GM12878 (cell line): ENCODE data around the gene LXN. TPM values are rescaled to one million over a fixed set of nuclear protein-coding genes. Genes with fewer than 3 reads are reported as not detected.

Experiments used
- ATAC-seq: fragments of 200-7000 bp; cut with Tn5 transposase; 3 replicates; pipeline ENCODE4 v1.9.1; 2020; ENCODE audit warnings: mild to moderate bottlenecking, moderate library complexity
- BruUV-seq: library from RNA; stranded (reverse); fragments of 400-500 nt; replicated peaks from 2 replicates; lab custom pipeline; 2021; lab: Mats Ljungman, UMichigan
- CTCF ChIA-PET: fragments of 300-600 bp; sonication (Branson Sonifier 250); formaldehyde crosslinking; extraction: SDS; loops from one replicate; lab custom pipeline; 2021; ENCODE audit warnings: inconsistent platforms; lab: Yijun Ruan, JAX
- POLR2A ChIA-PET: fragments of 350-600 bp; formaldehyde crosslinking; extraction: SDS; loops from one replicate; lab custom pipeline; 2021; ENCODE audit warnings: inconsistent platforms; lab: Charles Lee
- RAD21 ChIA-PET: fragments of 300-600 bp; sonication (Branson Sonifier 250); formaldehyde crosslinking; loops from one replicate; lab custom pipeline; 2023; ENCODE audit warnings: antibody characterized with exemption; ENCODE audit not compliant: unreplicated experiment; lab: Charles Lee
- SMC1A ChIA-PET: fragments of 300-600 bp; sonication (Branson Sonifier 250); formaldehyde crosslinking; loops from one replicate; lab custom pipeline; 2023; ENCODE audit not compliant: unreplicated experiment, uncharacterized antibody; lab: Charles Lee
- DNase-seq: peaks from one replicate; pipeline ENCODE4 v3.0.0-alpha.2; 2011; ENCODE audit warnings: low read depth, low spot score
- FAIRE-seq: peaks from 3 replicates; lab custom pipeline; 2011; peaks lifted over from hg19 to GRCh38; lab: Jason Lieb, UNC
- H2AFZ ChIP-seq: 2 replicates; pipeline ENCODE4 v1.6.0; 2011; ENCODE audit warnings: low read depth, low read length, control low read depth; ENCODE audit not compliant: control insufficient read depth
- H3K27ac ChIP-seq: 2 replicates; pipeline ENCODE4 v1.5.1; 2011; ENCODE audit warnings: control low read depth; ENCODE audit not compliant: control insufficient read depth, insufficient read depth
- H3K27me3 ChIP-seq, 2 experiments: replicated peaks in 1 of 2; 2 replicates each; pipeline versions ENCODE4 v1.6.0 to v1.6.1; 2011; ENCODE audit warnings: low read length in 1 of 2; ENCODE audit not compliant: control insufficient read depth in 2 of 2, insufficient read depth in 2 of 2
- H3K36me3 ChIP-seq, 2 experiments: 2 replicates each; pipeline ENCODE4 v1.5.1; 2011; ENCODE audit warnings: low read length in 1 of 2; ENCODE audit not compliant: control insufficient read depth in 2 of 2, insufficient read depth in 2 of 2
- H3K4me1 ChIP-seq: 2 replicates; pipeline ENCODE4 v1.6.1; 2011; ENCODE audit warnings: mild to moderate bottlenecking, low read length, moderate library complexity, mixed read lengths; ENCODE audit not compliant: control insufficient read depth, insufficient read depth
- H3K4me2 ChIP-seq: 2 replicates; pipeline ENCODE4 v1.6.0; 2011; ENCODE audit warnings: control low read depth; ENCODE audit not compliant: control insufficient read depth, insufficient read depth
- H3K4me3 ChIP-seq: fragments of 200-600 bp; sonication (generic); 2 replicates; pipeline ENCODE4 v1.5.1; 2016
- H3K79me2 ChIP-seq: 2 replicates; pipeline ENCODE4 v1.6.0; 2011; ENCODE audit warnings: low read length; ENCODE audit not compliant: control insufficient read depth, insufficient read depth
- H3K9ac ChIP-seq: 2 replicates; pipeline ENCODE4 v1.8.0; 2011; ENCODE audit warnings: low read length, control low read depth, mixed read lengths; ENCODE audit not compliant: control insufficient read depth, insufficient read depth
- H3K9me3 ChIP-seq: replicated peaks from 3 replicates; pipeline ENCODE4 v1.5.1; 2011; ENCODE audit warnings: mild to moderate bottlenecking, low read length; ENCODE audit not compliant: control insufficient read depth, insufficient read depth
- H4K20me1 ChIP-seq: 2 replicates; pipeline ENCODE4 v1.6.0; 2011; ENCODE audit not compliant: control insufficient read depth, insufficient read depth
- BRCA1 ChIP-seq: IDR thresholded peaks from 2 replicates; pipeline ENCODE4 v1.6.1; 2011; ENCODE audit warnings: low read depth, low read length, improper control_type of control experiment
- E2F8 ChIP-seq: fragments of 450-650 bp; IDR thresholded peaks from 2 replicates; pipeline ENCODE4 v1.6.1; 2018; ENCODE audit warnings: mild to moderate bottlenecking, low read depth, moderate library complexity; ENCODE audit not compliant: partially characterized antibody
- NR2F1 ChIP-seq: fragments of 450-650 bp; conservative IDR thresholded peaks from 2 replicates; pipeline ENCODE4 v1.6.1; 2017; ENCODE audit warnings: mild to moderate bottlenecking
- SRF ChIP-seq, 2 experiments: IDR thresholded peaks; 2 replicates each; pipeline ENCODE4 v1.6.1; 2011; ENCODE audit warnings: low read depth in 2 of 2, low read length in 2 of 2, mild to moderate bottlenecking in 1 of 2, moderate library complexity in 1 of 2
- ZNF687 ChIP-seq: fragments of 450-650 bp; IDR thresholded peaks from 2 replicates; pipeline ENCODE4 v1.6.1; 2017; ENCODE audit warnings: mild to moderate bottlenecking, moderate library complexity
- WGBS: methylation state at CpG from one replicate; pipeline ENCODE4 v1.1.6; 2016; ENCODE audit warnings: low lambda C conversion rate; ENCODE audit not compliant: insufficient replicate concordance, insufficient coverage; ENCODE audit errors: missing lambda C conversion rate; 5-methylcytosine and 5-hydroxymethylcytosine counted together
- in situ Hi-C: fragments of 300-500 bp; cut with MboI; formaldehyde crosslinking; loops from 9 replicates; pipeline ENCODE4 v1.14.3; 2018; ENCODE audit warnings: mixed read lengths
- intact Hi-C: fragments of 100-400 bp; cut with micrococcal nuclease; formaldehyde crosslinking; loops from one replicate; pipeline ENCODE4 v1.14.2; 2022; ENCODE audit not compliant: unreplicated experiment
- polyA plus RNA-seq, 11 experiments: library from polyadenylated mRNA; depleted of rRNA in 4 of 11; unstranded in 6 of 11; stranded (reverse) in 5 of 11; fragments of >200 nt; fragmentation: Nextera tagmentation in 4 of 11; fragmentation: Illumina TruSeq in 1 of 11; extraction: Ambion mirVana in 4 of 11; extraction: Trizol in 1 of 11; gene quantifications; 1 replicate in 1 of 11; 2 replicates in 10 of 11; pipeline versions ENCODE4 v1.2.1 to v1.2.3, GENCODE V29; 2011 to 2016; ENCODE audit warnings: inconsistent platforms in 2 of 11, missing spikeins in 2 of 11, low read depth in 1 of 11
- total RNA-seq, 4 experiments: library from RNA; depleted of rRNA in 3 of 4; stranded (reverse); fragments of >200 nt in 3 of 4; fragmentation: Illumina TruSeq in 1 of 4; extraction: Trizol in 1 of 4; gene quantifications; 2 replicates each; pipeline versions ENCODE4 v1.2.1 to v1.2.3, GENCODE V29; 2013 to 2021

LXN gene
- total and polyA plus RNA-seq, 10 of the 15 experiments (the other 5 are each of a cell fraction or from before 2014, with no cell fraction given) = 10.7 to 45.0 (median 20.4) TPM

GRCh38 chr3:158660711-158661110, 11.7 kb downstream of the LXN start:
- 86% methylated on average over 4 of the region's 4 CpGs for WGBS
- ATAC-seq = no peak
- no peak for FAIRE-seq
- H3K79me2 ChIP-seq = no peaks in the 10 kb centered on the region
- no peak for DNase-seq
- H2AFZ ChIP-seq = no peak overlapping the region
- BruUV-seq = no TSS peak
- H4K20me1 ChIP-seq = no peaks in the 10 kb centered on the region
- H3K27ac ChIP-seq = no peak overlapping the region
- no peak overlapping the region for H3K9ac ChIP-seq
- SMC1A ChIA-PET = interaction anchor here (0.8 to 2.3 kb wide), 8 partner anchors 8 to 131 kb away, joined by 3 to 8 read pairs (median 5); partner anchors contain the start of gene GFM1
- POLR2A ChIA-PET = interaction anchor here (0.6 kb wide), 1 partner anchor 11 kb away, joined by 3 read pairs; the partner anchor contains the start of gene LXN
- RAD21 ChIA-PET = interaction anchor here (1.2 to 1.4 kb wide), 3 partner anchors 16 to 131 kb away, joined by 4 to 5 read pairs (median 4); partner anchors contain the start of gene GFM1
- no peaks in the 10 kb centered on the region for H3K9me3 ChIP-seq
- no peak overlapping the region for H3K4me2 ChIP-seq
- CTCF ChIA-PET = interaction anchor here (0.5 to 4.1 kb wide), 13 partner anchors 8 to 1043 kb away, joined by 3 to 78 read pairs (median 13); partner anchors contain the start of genes GFM1, LXN and MFSD1
- no peak for TF ChIP-seq NR2F1
- no peak for TF ChIP-seq ZNF687
- TF ChIP-seq BRCA1 = no peak
- no peak for TF ChIP-seq SRF (IDR thresholded peaks at IDR 0.05; ENCODE audit: low read depth in 2 of 2, low read length in 2 of 2)
- TF ChIP-seq E2F8 = no peak
- no peaks in the 10 kb centered on the region for H3K4me1 ChIP-seq
- intact Hi-C loops (no loop called here), in situ Hi-C loops (no loop called here)
- no peak overlapping the region for H3K4me3 ChIP-seq
- H3K36me3 ChIP-seq = peaks cover 1 to 25% of the 10 kb centered on the region in 2 experiments
- no peaks in the 10 kb centered on the region for H3K27me3 ChIP-seq
